ENCODE measurements around the gene RTL10. TPM values are rescaled to one million over a fixed set of nuclear protein-coding genes. Genes with fewer than 3 reads are reported as not detected.

Gene RTL10
- total RNA-seq, 8 experiments from 2014 or later = 10.5 to 13.9 (median 12.6) TPM

DNA sequence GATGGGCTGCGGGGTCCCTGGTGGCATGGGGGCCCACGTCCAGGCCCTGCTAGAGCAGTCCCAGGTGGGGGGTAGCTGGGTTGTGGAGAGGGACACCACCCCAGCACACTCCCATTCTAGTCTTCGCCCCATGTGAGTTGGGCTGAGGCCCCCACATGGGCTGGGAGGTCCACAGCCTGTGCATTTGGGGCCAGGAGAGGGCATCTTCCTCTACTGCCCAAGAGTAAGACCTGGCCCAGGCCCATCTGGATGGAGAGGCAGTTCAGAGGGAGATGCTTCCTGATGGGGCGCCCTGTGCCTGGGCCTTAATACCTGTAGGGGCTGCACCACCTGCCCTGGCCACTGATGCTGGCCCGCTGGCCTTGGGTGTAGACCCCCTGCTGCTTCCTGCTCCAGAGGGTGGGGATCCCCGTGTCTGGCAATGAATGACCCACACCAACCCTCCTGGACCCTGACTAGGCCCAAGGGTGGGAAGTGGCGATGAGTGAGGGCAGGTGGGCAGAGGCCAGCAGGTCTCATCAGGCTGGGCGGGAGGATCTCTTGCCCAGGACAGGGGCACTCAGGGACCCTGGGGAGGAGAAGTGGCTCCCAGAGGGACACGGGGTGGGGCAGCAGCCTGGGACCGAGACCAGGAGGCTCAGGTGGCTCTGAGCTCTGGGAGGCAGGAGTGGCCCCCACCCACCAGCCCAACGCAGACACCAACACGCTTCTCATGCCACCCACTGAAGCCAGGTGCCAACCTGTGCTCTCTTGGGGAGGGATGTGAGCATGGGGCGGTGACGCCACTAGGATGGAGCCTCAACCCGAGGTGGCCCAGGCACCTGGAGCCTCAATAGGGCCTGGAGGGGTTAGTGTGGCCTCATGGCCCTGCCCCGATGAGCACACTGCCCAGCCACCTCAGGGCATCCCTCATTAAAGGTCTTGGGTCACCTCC lies 17.4 kb upstream of the RTL10 start:
- in situ Hi-C loops (cut with MboI; ENCODE audit: low pct_unique_long_range_greater_than_20kb in 2 of 9, low sequenced_read_pairs in 9 of 9, unreplicated experiment in 9 of 9) = no loop called here

DNA sequence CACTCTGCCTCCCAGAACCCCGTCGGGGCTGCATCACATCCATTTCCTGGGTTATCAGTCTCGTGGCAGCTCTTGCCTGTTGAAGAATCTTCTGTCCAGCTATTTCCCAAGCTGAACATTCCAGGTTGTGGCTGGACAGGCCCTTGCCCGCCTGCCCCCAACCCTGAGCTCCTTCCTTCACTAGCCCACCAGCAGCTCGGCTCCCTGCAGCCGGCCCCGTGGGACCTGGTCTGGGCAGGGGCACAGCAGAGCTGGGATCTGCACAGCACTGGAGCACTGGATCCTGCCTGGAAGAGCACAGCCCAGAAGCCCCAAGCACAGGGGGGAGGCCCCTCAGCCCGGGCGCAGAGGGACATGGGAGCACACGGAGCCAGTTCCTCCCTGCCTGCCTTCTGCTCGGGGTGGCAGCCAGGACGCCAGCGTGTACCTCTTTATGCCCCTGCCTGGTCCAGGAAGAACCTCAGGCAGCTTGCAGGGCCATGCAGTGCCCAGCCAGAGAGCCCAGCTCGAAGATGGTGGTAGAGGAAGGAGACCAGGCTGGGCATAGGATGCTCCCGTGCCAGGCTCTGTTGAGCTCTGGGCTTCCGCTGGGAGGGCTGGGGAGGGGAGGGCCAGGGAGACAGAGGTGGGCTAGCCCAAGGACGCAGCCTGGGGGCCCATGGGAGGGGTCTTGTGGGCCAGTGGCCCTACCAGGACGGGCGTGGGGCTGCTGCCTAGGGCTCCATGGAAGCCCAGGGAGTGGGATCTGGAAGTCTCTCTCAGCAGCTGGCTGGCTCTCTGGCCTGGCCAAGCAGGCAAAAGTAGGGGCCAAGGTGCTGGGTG lies 16.6 kb upstream of the RTL10 start:
- in situ Hi-C loops (cut with MboI; ENCODE audit: low pct_unique_long_range_greater_than_20kb in 2 of 9, low sequenced_read_pairs in 9 of 9, unreplicated experiment in 9 of 9) = no loop called here
- peak overlapping the region in 1 of 2 donors; percentile 47 for H3K27ac ChIP-seq
- WGBS, 10 experiments = 80 to 88% methylated on average over 1 to 4 of the region's 19 CpGs; no CpG with 5 or more reads in 8 of the 10 experiments
- H3K4me3 ChIP-seq = no peak overlapping the region
- H3K4me1 ChIP-seq (replicated peaks in 1 of 2) = peaks cover 9 to 15% of the 10 kb centered on the region in 2 donors
- no peak for ATAC-seq (replicated peaks in 6 of 8)

More for the DNA sequence above, 17.4 kb upstream of the RTL10 start:
- H3K4me3 ChIP-seq = no peak overlapping the region
- peaks cover 9 to 15% of the 10 kb centered on the region in 2 donors for H3K4me1 ChIP-seq (replicated peaks in 1 of 2)
- 60 to 100% (median 80%) methylated on average over 1 of the region's 16 CpGs; no CpG with 5 or more reads in 7 of the 10 experiments for WGBS, 10 experiments
- ATAC-seq (replicated peaks in 6 of 8) = no peak
- H3K27ac ChIP-seq = no peak overlapping the region

- no peak overlapping the region for H3K27ac ChIP-seq
- WGBS, 10 experiments = 87 to 100% (median 100%) methylated on average over 1 to 5 of the region's 30 CpGs; no CpG with 5 or more reads in 5 of the 10 experiments
- ATAC-seq (replicated peaks in 6 of 8) = no peak
- peaks cover 9 to 15% of the 10 kb centered on the region in 2 donors for H3K4me1 ChIP-seq (replicated peaks in 1 of 2)
- H3K4me3 ChIP-seq = no peak overlapping the region
- in situ Hi-C loops (cut with MboI; ENCODE audit: low pct_unique_long_range_greater_than_20kb in 2 of 9, low sequenced_read_pairs in 9 of 9, unreplicated experiment in 9 of 9) = no loop called here
Measured at GRCh38 chr22:19870153-19871022, 15.7 kb upstream of the RTL10 start.

DNA sequence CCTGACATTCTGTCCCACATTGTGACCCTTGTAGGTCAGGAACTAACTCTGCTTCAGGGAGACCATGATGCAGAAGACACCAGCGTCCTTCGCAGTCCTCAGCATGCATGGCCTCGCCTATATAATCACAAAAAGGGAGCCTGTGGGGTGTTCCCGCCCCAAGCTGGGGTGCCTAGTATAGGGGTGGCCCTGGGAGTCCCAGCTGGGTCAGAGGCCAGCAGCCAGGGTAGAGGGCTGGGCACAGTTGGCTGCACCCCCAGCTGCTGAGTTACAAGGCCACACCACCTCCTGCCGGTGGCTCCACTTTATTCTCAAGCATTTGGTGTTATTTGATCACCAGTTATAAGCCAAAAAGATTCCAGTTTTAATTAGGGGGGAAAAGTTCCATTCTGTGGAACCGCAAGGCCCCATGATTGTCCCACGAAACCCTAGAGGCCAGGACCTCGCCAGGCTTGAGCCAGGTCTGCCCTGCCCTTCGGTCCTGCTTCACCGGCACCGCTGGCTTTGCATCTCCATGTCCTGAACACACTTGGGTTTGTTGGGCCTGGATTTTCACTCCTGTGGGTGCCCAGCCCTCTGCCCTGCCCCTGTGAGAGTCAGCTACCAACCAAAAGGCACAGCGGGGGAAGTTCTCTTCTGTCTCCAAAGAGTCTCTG lies 15.0 kb upstream of the RTL10 start:
- H3K4me3 ChIP-seq = no peak overlapping the region
- H3K27ac ChIP-seq = no peak overlapping the region
- peaks cover 9 to 10% of the 10 kb centered on the region in 2 donors for H3K4me1 ChIP-seq (replicated peaks in 1 of 2)
- no peak for ATAC-seq (replicated peaks in 6 of 8)
- in situ Hi-C loops (cut with MboI; ENCODE audit: low pct_unique_long_range_greater_than_20kb in 2 of 9, low sequenced_read_pairs in 9 of 9, unreplicated experiment in 9 of 9) = no loop called here
- 80 to 100% (median 94%) methylated on average over 2 to 6 of the region's 12 CpGs; no CpG with 5 or more reads in 6 of the 10 experiments for WGBS, 10 experiments

- in situ Hi-C loops (cut with MboI; ENCODE audit: low pct_unique_long_range_greater_than_20kb in 2 of 9, low sequenced_read_pairs in 9 of 9, unreplicated experiment in 9 of 9) = no loop called here
- no peak overlapping the region for H3K27ac ChIP-seq
- WGBS, 10 experiments = 6 to 98% (median 50%) methylated on average over 1 to 9 of the region's 23 CpGs; no CpG with 5 or more reads in 4 of the 10 experiments
- peaks cover 6 to 9% of the 10 kb centered on the region in 2 donors for H3K4me1 ChIP-seq (replicated peaks in 1 of 2)
- peak in 7 of 8 experiments; percentile 47 to 85 (median 80) for ATAC-seq (replicated peaks in 6 of 8)
- H3K4me3 ChIP-seq = no peak overlapping the region
Measured at GRCh38 chr22:19868773-19869471, 14.2 kb upstream of the RTL10 start.

DNA sequence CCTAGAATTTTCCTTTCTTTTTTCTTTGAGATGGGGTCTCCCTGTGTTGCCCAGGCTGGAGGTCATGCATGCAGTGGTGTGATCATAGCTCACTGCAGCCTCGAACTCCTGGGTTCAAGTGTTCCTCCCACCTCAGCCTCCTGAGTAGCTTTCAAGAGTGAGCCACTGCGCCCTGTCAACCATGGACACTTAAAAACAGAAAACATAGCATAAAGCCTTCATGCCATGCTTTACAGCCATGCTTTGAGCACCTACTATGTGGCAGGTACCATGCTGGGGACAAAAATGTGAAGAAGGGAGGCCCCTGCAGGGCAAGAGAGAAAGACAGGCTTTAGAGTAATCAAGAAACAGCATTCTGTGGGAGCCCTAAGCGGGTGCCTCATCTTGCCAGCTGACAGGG lies 13.7 kb upstream of the RTL10 start:
- peaks cover 6 to 9% of the 10 kb centered on the region in 2 donors for H3K4me1 ChIP-seq (replicated peaks in 1 of 2)
- no peak overlapping the region for H3K4me3 ChIP-seq
- no peak for ATAC-seq (replicated peaks in 6 of 8)
- in situ Hi-C loops (cut with MboI; ENCODE audit: low pct_unique_long_range_greater_than_20kb in 2 of 9, low sequenced_read_pairs in 9 of 9, unreplicated experiment in 9 of 9) = no loop called here
- WGBS, 10 experiments = 57 to 100% (median 94%) methylated on average over 1 to 3 of the region's 3 CpGs; no CpG with 5 or more reads in 1 of the 10 experiments
- no peak overlapping the region for H3K27ac ChIP-seq

DNA sequence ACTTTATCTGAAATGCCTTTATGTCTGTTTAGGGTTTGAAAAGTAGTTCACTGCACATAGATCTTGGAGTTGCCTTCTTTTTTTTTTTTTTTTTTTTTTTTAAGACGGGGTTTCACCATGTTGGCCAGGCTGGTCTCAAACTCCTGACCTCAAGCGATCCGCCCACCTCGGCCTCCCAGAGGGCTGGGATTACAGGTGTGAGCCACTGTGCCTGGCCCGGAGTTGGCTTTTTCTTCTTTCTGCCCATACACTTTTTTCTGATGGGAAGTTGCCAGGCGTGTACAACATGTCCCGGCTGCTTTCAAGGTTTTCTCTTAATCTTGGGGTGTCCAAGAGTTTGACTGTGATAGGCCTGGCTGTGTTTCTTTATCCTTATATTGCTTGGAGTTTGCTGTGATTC lies 12.9 kb upstream of the RTL10 start:
- Histone ChIP-seq H3K4me3 (no peak overlapping the region), H3K4me1 (replicated peaks in 1 of 2) (peaks cover 6 to 9% of the 10 kb centered on the region in 2 donors), H3K27ac (no peak overlapping the region)
- no peak for ATAC-seq (replicated peaks in 6 of 8)
- in situ Hi-C loops (cut with MboI; ENCODE audit: low pct_unique_long_range_greater_than_20kb in 2 of 9, low sequenced_read_pairs in 9 of 9, unreplicated experiment in 9 of 9) = no loop called here
- WGBS, 10 experiments = 80 to 100% (median 90%) methylated on average over 1 to 7 of the region's 7 CpGs

- in situ Hi-C loops (cut with MboI; ENCODE audit: low pct_unique_long_range_greater_than_20kb in 2 of 9, low sequenced_read_pairs in 9 of 9, unreplicated experiment in 9 of 9) = no loop called here
- Histone ChIP-seq H3K27ac (no peak overlapping the region), H3K4me1 (replicated peaks in 1 of 2) (peaks cover 6 to 9% of the 10 kb centered on the region in 2 donors), H3K4me3 (no peak overlapping the region)
- no peak for ATAC-seq (replicated peaks in 6 of 8)
- 83 to 100% (median 95%) methylated on average over 1 to 3 of the region's 3 CpGs for WGBS, 10 experiments
Measured at GRCh38 chr22:19866665-19867009, 12.0 kb upstream of the RTL10 start.

GRCh38 chr22:19865141-19865829 lies 10.6 kb upstream of the RTL10 start:
- Histone ChIP-seq H3K4me3 (no peak overlapping the region), H3K4me1 (replicated peaks in 1 of 2) (peaks cover 6 to 9% of the 10 kb centered on the region in 2 donors), H3K27ac (no peak overlapping the region)
- 76 to 96% (median 82%) methylated on average over 6 to 12 of the region's 12 CpGs for WGBS, 10 experiments
- in situ Hi-C loops (cut with MboI; ENCODE audit: low pct_unique_long_range_greater_than_20kb in 2 of 9, low sequenced_read_pairs in 9 of 9, unreplicated experiment in 9 of 9) = no loop called here
- no peak for ATAC-seq (replicated peaks in 6 of 8)

- WGBS, 10 experiments = 88 to 100% (median 96%) methylated on average over 1 to 4 of the region's 5 CpGs; no CpG with 5 or more reads in 1 of the 10 experiments
- peaks cover 6 to 9% of the 10 kb centered on the region in 2 donors for H3K4me1 ChIP-seq (replicated peaks in 1 of 2)
- no peak overlapping the region for H3K4me3 ChIP-seq
- in situ Hi-C loops (cut with MboI; ENCODE audit: low pct_unique_long_range_greater_than_20kb in 2 of 9, low sequenced_read_pairs in 9 of 9, unreplicated experiment in 9 of 9) = no loop called here
- ATAC-seq (replicated peaks in 6 of 8) = no peak
- no peak overlapping the region for H3K27ac ChIP-seq
Measured at GRCh38 chr22:19864538-19865106, 9.9 kb upstream of the RTL10 start.

GRCh38 chr22:19863571-19863970 lies 8.9 kb upstream of the RTL10 start:
- 78 to 94% (median 87%) methylated on average over 2 to 5 of the region's 5 CpGs; no CpG with 5 or more reads in 2 of the 10 experiments for WGBS, 10 experiments
- ATAC-seq (replicated peaks in 6 of 8) = no peak
- no peaks in the 10 kb centered on the region for H3K4me1 ChIP-seq (replicated peaks in 1 of 2)
- in situ Hi-C loops (cut with MboI; ENCODE audit: low pct_unique_long_range_greater_than_20kb in 2 of 9, low sequenced_read_pairs in 9 of 9, unreplicated experiment in 9 of 9) = no loop called here
- no peak overlapping the region for H3K27ac ChIP-seq
- no peak overlapping the region for H3K4me3 ChIP-seq
